Measurements from ENCODE around the gene CCDC47.

GRCh38 chr17:63775420-63775819 is 2.0 kb upstream of the CCDC47 start:
- TF ChIP-seq RAD21 (IDR thresholded peaks at IDR 0.05) (no peak), CTCF (IDR thresholded peaks at IDR 0.05; ENCODE audit: low read depth, low read length, missing input control) (no peak), GABPA (IDR thresholded peaks at IDR 0.05 in 1 of 2, conservative IDR thresholded peaks at IDR 0.05 in 1 of 2) (no peak), MAX (IDR thresholded peaks at IDR 0.05) (no peak), TAF1 (conservative IDR thresholded peaks at IDR 0.05) (no peak), JUND (IDR thresholded peaks at IDR 0.05) (no peak)

Data from liver (tissue), 3 donors.